K562 (cell line): Measurements from ENCODE around the gene CLSTN1. TPM values are rescaled to one million over a fixed set of nuclear protein-coding genes. Genes with fewer than 3 reads are reported as not detected.

Experiments used
- ATAC-seq: fragments of 200-7000 bp; cut with Tn5 transposase; 3 replicates; pipeline ENCODE4 v1.9.1; 2020; ENCODE audit warnings: moderate library complexity
- BruUV-seq: library from RNA; stranded (reverse); fragments of 400-500 nt; replicated peaks from 2 replicates; lab custom pipeline; 2021; lab: Mats Ljungman, UMichigan
- CTCF ChIA-PET: fragments of 300-600 bp; formaldehyde crosslinking; extraction: SDS; loops from one replicate; lab custom pipeline; 2021; ENCODE audit warnings: low intra/inter-chr PET ratio; lab: Yijun Ruan, JAX
- POLR2A ChIA-PET: fragments of 300-600, 350-650 bp; sonication (Branson Sonifier 250); formaldehyde crosslinking; extraction: SDS; loops from one replicate; lab custom pipeline; 2021; ENCODE audit warnings: antibody characterized with exemption, inconsistent platforms; lab: Yijun Ruan, JAX
- DNase-seq, 4 experiments: peaks; one replicate each; pipeline versions ENCODE4 v3.0.0 to v3.0.0-alpha.2; 2011 to 2018; ENCODE audit warnings: low spot score in 3 of 4, mixed read lengths in 3 of 4; ENCODE audit errors: extremely low read depth in 1 of 4
- FAIRE-seq: peaks from 2 replicates; lab custom pipeline; 2011; peaks lifted over from hg19 to GRCh38; lab: Jason Lieb, UNC
- H2AFZ ChIP-seq: 2 replicates; pipeline ENCODE4 v1.6.0; 2011; ENCODE audit warnings: low read depth, low read length, control low read depth, inconsistent platforms
- H3K27ac ChIP-seq: fragments of 200-600 bp; 3 replicates; pipeline ENCODE4 v1.8.0; 2011; ENCODE audit warnings: low read depth, mild to moderate bottlenecking, control low read depth, inconsistent platforms, low read length, moderate library complexity, mixed read lengths; ENCODE audit errors: extremely low read depth
- H3K27me3 ChIP-seq, 2 experiments: fragments of 300-600 bp in 1 of 2; 2 replicates in 1 of 2; 3 replicates in 1 of 2; pipeline versions ENCODE4 v1.6.0 to v1.8.0; 2011; ENCODE audit warnings: inconsistent platforms in 2 of 2, low read length in 2 of 2, mild to moderate bottlenecking in 1 of 2, mixed read lengths in 1 of 2, moderate library complexity in 1 of 2; ENCODE audit not compliant: control insufficient read depth in 2 of 2, insufficient read depth in 2 of 2
- H3K36me3 ChIP-seq: fragments of 300-600 bp; 3 replicates; pipeline ENCODE4 v1.8.0; 2011; ENCODE audit warnings: mild to moderate bottlenecking, low read length, inconsistent platforms; ENCODE audit not compliant: control insufficient read depth, insufficient read depth
- H3K4me1 ChIP-seq, 2 experiments: fragments of 200-600 bp in 1 of 2; replicated peaks in 1 of 2; 2 replicates in 1 of 2; 3 replicates in 1 of 2; pipeline versions ENCODE4 v1.5.1 to v1.8.0; 2011; ENCODE audit warnings: inconsistent platforms in 2 of 2, low read length in 2 of 2, mild to moderate bottlenecking in 1 of 2, mixed read lengths in 1 of 2, moderate library complexity in 1 of 2; ENCODE audit not compliant: control insufficient read depth in 2 of 2, insufficient read depth in 2 of 2
- H3K4me2 ChIP-seq: 2 replicates; pipeline ENCODE4 v1.6.1; 2011; ENCODE audit warnings: low read length, control low read depth, inconsistent platforms, mixed read lengths; ENCODE audit not compliant: insufficient read depth
- H3K4me3 ChIP-seq: fragments of 200-600 bp; sonication (generic), shearing (Covaris generic); 2 replicates; pipeline ENCODE4 v1.5.1; 2016; ENCODE audit warnings: control low read depth, inconsistent platforms
- H3K79me2 ChIP-seq: fragments of 200-600 bp; 3 replicates; pipeline ENCODE4 v1.8.0; 2011; ENCODE audit warnings: low read length, inconsistent platforms; ENCODE audit not compliant: control insufficient read depth, insufficient read depth
- H3K9ac ChIP-seq, 2 experiments: 2 replicates each; pipeline versions ENCODE4 v1.6.0 to v1.6.1; 2011; ENCODE audit warnings: low read depth in 2 of 2, low read length in 2 of 2, control low read depth in 1 of 2, inconsistent platforms in 1 of 2, mild to moderate bottlenecking in 1 of 2, mixed read lengths in 1 of 2; ENCODE audit not compliant: insufficient read depth in 1 of 2
- H3K9me1 ChIP-seq: one replicate; pipeline ENCODE4 v1.6.0; 2011; ENCODE audit warnings: inconsistent platforms, mild to moderate bottlenecking, low read length, moderate library complexity; ENCODE audit not compliant: control insufficient read depth, insufficient read depth
- H3K9me3 ChIP-seq: replicated peaks from 2 replicates; pipeline ENCODE4 v1.5.1; 2011; ENCODE audit warnings: low read depth, low read length, inconsistent platforms; ENCODE audit not compliant: control insufficient read depth, insufficient read depth
- H4K20me1 ChIP-seq: replicated peaks from 2 replicates; pipeline ENCODE4 v1.6.1; 2011; ENCODE audit warnings: low read length, inconsistent platforms, mixed read lengths; ENCODE audit not compliant: control insufficient read depth, insufficient read depth
- CCAR2 ChIP-seq: fragments of 200-400 bp; formaldehyde crosslinking; IDR thresholded peaks from 2 replicates; pipeline ENCODE4 v1.6.1; 2017; ENCODE audit warnings: mild to moderate bottlenecking, low read depth, low read length
- DPF2 ChIP-seq: fragments of 450-650 bp; IDR thresholded peaks from 2 replicates; pipeline ENCODE4 v1.6.1; 2016
- HSF4 ChIP-seq: fragments of 250-450 bp; sonication (Bioruptor Pico); IDR thresholded peaks from 2 replicates; pipeline ENCODE4 v2.1.2; 2022; ENCODE audit warnings: mild to moderate bottlenecking, moderate library complexity, borderline replicate concordance
- NONO ChIP-seq, 2 experiments: fragments of 200-400 bp in 1 of 2; fragments of 450-650 bp in 1 of 2; formaldehyde crosslinking in 1 of 2; IDR thresholded peaks; 2 replicates each; pipeline ENCODE4 v1.6.1; 2017; ENCODE audit warnings: low read depth in 2 of 2, mild to moderate bottlenecking in 2 of 2, moderate library complexity in 2 of 2, low read length in 1 of 2
- NR1H2 ChIP-seq: sonication (generic); formaldehyde crosslinking; IDR thresholded peaks from 2 replicates; pipeline ENCODE4 v1.4.0; 2020; ENCODE audit warnings: mild to moderate bottlenecking, missing genetic modification reagents
- SOX6 ChIP-seq: fragments of 450-650 bp; IDR thresholded peaks from 2 replicates; pipeline ENCODE4 v1.6.1; 2014; ENCODE audit warnings: mild to moderate bottlenecking
- TCFL5 ChIP-seq: fragments of 250-450 bp; sonication (Bioruptor Pico); conservative IDR thresholded peaks from 2 replicates; pipeline ENCODE4 v1.6.1; 2021; ENCODE audit warnings: mild to moderate bottlenecking, moderate library complexity, matching md5 sums
- ZNF134 ChIP-seq: fragments of 250-450 bp; sonication (Bioruptor Pico); conservative IDR thresholded peaks from 2 replicates; pipeline ENCODE4 v1.4.0; 2020
- ZNF699 ChIP-seq: fragments of 250-450 bp; sonication (Bioruptor Pico); IDR thresholded peaks from 2 replicates; pipeline ENCODE4 v1.8.0; 2021; ENCODE audit warnings: mild to moderate bottlenecking, moderate library complexity; ENCODE audit not compliant: insufficient replicate concordance
- WGBS: fragments of 100-300 bp; shearing (Covaris generic); methylation state at CpG from one replicate; pipeline ENCODE4 v1.1.6; 2016; ENCODE audit warnings: low coverage, mixed read lengths; ENCODE audit not compliant: insufficient coverage; ENCODE audit errors: missing lambda C conversion rate; 5-methylcytosine and 5-hydroxymethylcytosine counted together
- in situ Hi-C: fragments of 300-500 bp; cut with MboI; formaldehyde crosslinking; loops from 4 replicates; pipeline ENCODE4 v1.15.0; 2018; ENCODE audit warnings: inconsistent platforms, mixed read lengths
- intact Hi-C: fragments of 100-400 bp; cut with micrococcal nuclease; formaldehyde crosslinking; loops from 2 replicates; pipeline ENCODE4 v1.14.2; 2022
- polyA plus RNA-seq, 8 experiments: library from polyadenylated mRNA; depleted of rRNA in 4 of 8; stranded (reverse) in 5 of 8; unstranded in 3 of 8; fragments of >200 nt; fragmentation: Nextera tagmentation in 2 of 8; fragmentation: Illumina TruSeq in 1 of 8; extraction: Ambion mirVana in 2 of 8; extraction: Trizol in 1 of 8; gene quantifications; 2 replicates each; pipeline versions ENCODE4 v1.2.1 to v1.2.3, GENCODE V29; 2011 to 2014; ENCODE audit warnings: inconsistent platforms in 1 of 8, missing spikeins in 1 of 8
- total RNA-seq, 7 experiments: library from RNA; depleted of rRNA in 6 of 7; stranded (reverse); fragments of >200 nt in 6 of 7; fragmentation: Illumina TruSeq in 2 of 7; extraction: Trizol in 2 of 7; gene quantifications; 2 replicates each; pipeline versions ENCODE4 v1.2.1 to v1.2.3, GENCODE V29; 2011 to 2021; ENCODE audit warnings: low replicate concordance in 1 of 7
- TF ChIP-seq, protein P1 (sequence below), 2 experiments: IDR thresholded peaks; 2 replicates each; pipeline ENCODE4 v1.6.1; 2012; ENCODE audit warnings: improper control_type of control experiment in 2 of 2, low read depth in 2 of 2, low read length in 2 of 2, borderline replicate concordance in 1 of 2
- TF ChIP-seq, protein P2 (sequence below): fragments of 450-650 bp; IDR thresholded peaks from 2 replicates; pipeline ENCODE4 v1.7.0; 2016; ENCODE audit warnings: borderline replicate concordance
- TF ChIP-seq, protein P3 (sequence below): fragments of 150-350 bp; IDR thresholded peaks from 2 replicates; pipeline ENCODE4 v1.6.1; 2014; ENCODE audit warnings: low read depth, mild to moderate bottlenecking, low read length, borderline replicate concordance
- TF ChIP-seq, protein P4 (sequence below): fragments of 450-650 bp; IDR thresholded peaks from 2 replicates; pipeline ENCODE4 v1.6.1; 2016; ENCODE audit warnings: antibody characterized with exemption

CLSTN1 gene
- total and polyA plus RNA-seq, 9 of the 15 experiments (the other 6 are each of a cell fraction or from before 2014, with no cell fraction given) = 1.1 to 32.5 (median 13.3) TPM

DNA sequence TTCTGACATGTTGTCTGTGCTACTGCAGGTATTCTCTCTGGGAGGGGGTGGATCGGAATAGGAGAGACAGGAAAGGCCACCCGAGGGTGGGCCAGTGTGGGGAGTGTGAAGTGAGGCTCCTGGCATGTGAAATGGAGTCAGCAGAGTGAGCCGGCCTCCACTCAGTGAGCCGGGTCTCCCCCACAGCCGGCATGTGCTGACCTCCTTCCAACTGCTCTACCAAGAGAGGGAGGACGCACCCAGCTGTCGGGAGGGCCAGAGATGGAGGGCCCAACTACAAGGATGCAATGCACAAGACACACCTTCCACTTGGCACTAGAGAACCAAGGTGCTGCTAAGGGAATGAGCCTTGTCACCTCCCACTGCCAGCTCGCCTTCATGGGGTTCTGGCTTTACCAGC lies 28.2 kb upstream of the CLSTN1 start:
- Histone ChIP-seq H3K4me1 (peaks cover 10 to 27% of the 10 kb centered on the region in 2 experiments; a peak in 2 of 5 replicates), H3K9ac (no peak overlapping the region), H3K79me2 (no peaks in the 10 kb centered on the region), H3K36me3 (no peaks in the 10 kb centered on the region), H4K20me1 (no peaks in the 10 kb centered on the region), H2AFZ (no peak overlapping the region), H3K4me3 (no peak overlapping the region), H3K27ac (no peak overlapping the region), H3K4me2 (no peak overlapping the region), H3K27me3 (no peaks in the 10 kb centered on the region), H3K9me1 (no peaks in the 10 kb centered on the region), H3K9me3 (peaks cover 3% of the 10 kb centered on the region; the same call in 1 of the 2 replicates)
- POLR2A ChIA-PET = interaction anchor here (1.0 to 1.4 kb wide), 2 partner anchors 20 to 31 kb away, joined by 3 read pairs; no protein-coding TSS in a partner anchor
- no TSS peak for BruUV-seq
- no peak for ATAC-seq
- in situ Hi-C loops (no loop called here), intact Hi-C loops (no loop called here)
- CTCF ChIA-PET = no interaction called here
- no peak for TF ChIP-seq HSF4 (CRISPR knock-in tag)
- no peak for TF ChIP-seq SOX6
- TF ChIP-seq ZNF134 = no peak
- TF ChIP-seq, protein P1, sequence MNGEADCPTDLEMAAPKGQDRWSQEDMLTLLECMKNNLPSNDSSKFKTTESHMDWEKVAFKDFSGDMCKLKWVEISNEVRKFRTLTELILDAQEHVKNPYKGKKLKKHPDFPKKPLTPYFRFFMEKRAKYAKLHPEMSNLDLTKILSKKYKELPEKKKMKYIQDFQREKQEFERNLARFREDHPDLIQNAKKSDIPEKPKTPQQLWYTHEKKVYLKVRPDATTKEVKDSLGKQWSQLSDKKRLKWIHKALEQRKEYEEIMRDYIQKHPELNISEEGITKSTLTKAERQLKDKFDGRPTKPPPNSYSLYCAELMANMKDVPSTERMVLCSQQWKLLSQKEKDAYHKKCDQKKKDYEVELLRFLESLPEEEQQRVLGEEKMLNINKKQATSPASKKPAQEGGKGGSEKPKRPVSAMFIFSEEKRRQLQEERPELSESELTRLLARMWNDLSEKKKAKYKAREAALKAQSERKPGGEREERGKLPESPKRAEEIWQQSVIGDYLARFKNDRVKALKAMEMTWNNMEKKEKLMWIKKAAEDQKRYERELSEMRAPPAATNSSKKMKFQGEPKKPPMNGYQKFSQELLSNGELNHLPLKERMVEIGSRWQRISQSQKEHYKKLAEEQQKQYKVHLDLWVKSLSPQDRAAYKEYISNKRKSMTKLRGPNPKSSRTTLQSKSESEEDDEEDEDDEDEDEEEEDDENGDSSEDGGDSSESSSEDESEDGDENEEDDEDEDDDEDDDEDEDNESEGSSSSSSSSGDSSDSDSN (IDR thresholded peaks at IDR 0.05; ENCODE audit: borderline replicate concordance in 1 of 2, low read depth in 2 of 2, low read length in 2 of 2) = no peak
- TF ChIP-seq CCAR2 = no peak
- no peak for TF ChIP-seq NR1H2 (CRISPR knock-in tag)
- TF ChIP-seq, protein P2, sequence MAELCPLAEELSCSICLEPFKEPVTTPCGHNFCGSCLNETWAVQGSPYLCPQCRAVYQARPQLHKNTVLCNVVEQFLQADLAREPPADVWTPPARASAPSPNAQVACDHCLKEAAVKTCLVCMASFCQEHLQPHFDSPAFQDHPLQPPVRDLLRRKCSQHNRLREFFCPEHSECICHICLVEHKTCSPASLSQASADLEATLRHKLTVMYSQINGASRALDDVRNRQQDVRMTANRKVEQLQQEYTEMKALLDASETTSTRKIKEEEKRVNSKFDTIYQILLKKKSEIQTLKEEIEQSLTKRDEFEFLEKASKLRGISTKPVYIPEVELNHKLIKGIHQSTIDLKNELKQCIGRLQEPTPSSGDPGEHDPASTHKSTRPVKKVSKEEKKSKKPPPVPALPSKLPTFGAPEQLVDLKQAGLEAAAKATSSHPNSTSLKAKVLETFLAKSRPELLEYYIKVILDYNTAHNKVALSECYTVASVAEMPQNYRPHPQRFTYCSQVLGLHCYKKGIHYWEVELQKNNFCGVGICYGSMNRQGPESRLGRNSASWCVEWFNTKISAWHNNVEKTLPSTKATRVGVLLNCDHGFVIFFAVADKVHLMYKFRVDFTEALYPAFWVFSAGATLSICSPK = no peak
- TF ChIP-seq NONO (IDR thresholded peaks at IDR 0.05; ENCODE audit: low read depth in 2 of 2, low read length in 1 of 2) = no peak
- TF ChIP-seq, protein P3, sequence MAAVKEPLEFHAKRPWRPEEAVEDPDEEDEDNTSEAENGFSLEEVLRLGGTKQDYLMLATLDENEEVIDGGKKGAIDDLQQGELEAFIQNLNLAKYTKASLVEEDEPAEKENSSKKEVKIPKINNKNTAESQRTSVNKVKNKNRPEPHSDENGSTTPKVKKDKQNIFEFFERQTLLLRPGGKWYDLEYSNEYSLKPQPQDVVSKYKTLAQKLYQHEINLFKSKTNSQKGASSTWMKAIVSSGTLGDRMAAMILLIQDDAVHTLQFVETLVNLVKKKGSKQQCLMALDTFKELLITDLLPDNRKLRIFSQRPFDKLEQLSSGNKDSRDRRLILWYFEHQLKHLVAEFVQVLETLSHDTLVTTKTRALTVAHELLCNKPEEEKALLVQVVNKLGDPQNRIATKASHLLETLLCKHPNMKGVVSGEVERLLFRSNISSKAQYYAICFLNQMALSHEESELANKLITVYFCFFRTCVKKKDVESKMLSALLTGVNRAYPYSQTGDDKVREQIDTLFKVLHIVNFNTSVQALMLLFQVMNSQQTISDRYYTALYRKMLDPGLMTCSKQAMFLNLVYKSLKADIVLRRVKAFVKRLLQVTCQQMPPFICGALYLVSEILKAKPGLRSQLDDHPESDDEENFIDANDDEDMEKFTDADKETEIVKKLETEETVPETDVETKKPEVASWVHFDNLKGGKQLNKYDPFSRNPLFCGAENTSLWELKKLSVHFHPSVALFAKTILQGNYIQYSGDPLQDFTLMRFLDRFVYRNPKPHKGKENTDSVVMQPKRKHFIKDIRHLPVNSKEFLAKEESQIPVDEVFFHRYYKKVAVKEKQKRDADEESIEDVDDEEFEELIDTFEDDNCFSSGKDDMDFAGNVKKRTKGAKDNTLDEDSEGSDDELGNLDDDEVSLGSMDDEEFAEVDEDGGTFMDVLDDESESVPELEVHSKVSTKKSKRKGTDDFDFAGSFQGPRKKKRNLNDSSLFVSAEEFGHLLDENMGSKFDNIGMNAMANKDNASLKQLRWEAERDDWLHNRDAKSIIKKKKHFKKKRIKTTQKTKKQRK = no peak
- no peak for TF ChIP-seq DPF2
- no peak for TF ChIP-seq TCFL5 (CRISPR knock-in tag)
- TF ChIP-seq, protein P4, sequence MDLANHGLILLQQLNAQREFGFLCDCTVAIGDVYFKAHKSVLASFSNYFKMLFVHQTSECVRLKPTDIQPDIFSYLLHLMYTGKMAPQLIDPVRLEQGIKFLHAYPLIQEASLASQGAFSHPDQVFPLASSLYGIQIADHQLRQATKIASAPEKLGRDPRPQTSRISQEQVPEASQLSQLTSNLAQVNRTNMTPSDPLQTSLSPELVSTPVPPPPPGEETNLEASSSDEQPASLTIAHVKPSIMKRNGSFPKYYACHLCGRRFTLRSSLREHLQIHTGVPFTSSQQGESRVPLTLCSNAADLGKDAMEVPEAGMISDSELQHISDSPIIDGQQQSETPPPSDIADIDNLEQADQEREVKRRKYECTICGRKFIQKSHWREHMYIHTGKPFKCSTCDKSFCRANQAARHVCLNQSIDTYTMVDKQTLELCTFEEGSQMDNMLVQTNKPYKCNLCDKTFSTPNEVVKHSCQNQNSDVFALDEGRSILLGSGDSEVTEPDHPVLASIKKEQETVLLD = no peak
- TF ChIP-seq ZNF699 (CRISPR knock-in tag) = no peak
- no peak for FAIRE-seq
- 38% methylated on average over 8 of the region's 8 CpGs for WGBS
- DNase-seq = no peak
